A673 (cell line): ENCODE data around the gene VASH2. TPM values are rescaled to one million over a fixed set of nuclear protein-coding genes. Genes with fewer than 3 reads are reported as not detected.
"Not testable (repeated sequence)": the region's sequence is repeated elsewhere in the genome, so short reads cannot be mapped to it uniquely, and the experiment has no call there.

Experiments
- BruUV-seq: library from RNA; stranded (reverse); fragments of 400-500 nt; replicated peaks from 2 replicates; lab custom pipeline; 2021; lab: Mats Ljungman, UMichigan
- CTCF ChIA-PET: fragments of 300-600 bp; sonication (Branson Sonifier 250); formaldehyde crosslinking; loops from one replicate; lab custom pipeline; 2022; ENCODE audit warnings: antibody characterized with exemption; lab: Charles Lee
- POLR2A ChIA-PET: fragments of 300-600 bp; sonication (Branson Sonifier 250); formaldehyde crosslinking; loops from one replicate; lab custom pipeline; 2022; ENCODE audit warnings: antibody characterized with exemption; ENCODE audit not compliant: low non-redundant PET; lab: Charles Lee
- DNase-seq: peaks from one replicate; pipeline ENCODE4 v3.0.0-alpha.2; 2015; ENCODE audit warnings: low spot score
- H3K27ac ChIP-seq: fragments of 200-600 bp; sonication (generic); 2 replicates; pipeline ENCODE4 v1.5.1; 2016; ENCODE audit warnings: mixed run types, low read depth, mild to moderate bottlenecking, mixed read lengths, antibody characterized with exemption, low read length; ENCODE audit not compliant: poor library complexity, severe bottlenecking
- H3K27me3 ChIP-seq: fragments of 200-600 bp; sonication (generic); replicated peaks from 2 replicates; pipeline ENCODE4 v1.6.1; 2017; ENCODE audit warnings: mixed run types, low read depth, mild to moderate bottlenecking, mixed read lengths, antibody characterized with exemption, low read length; ENCODE audit not compliant: insufficient read depth, poor library complexity
- H3K36me3 ChIP-seq: fragments of 200-600 bp; sonication (generic); 2 replicates; pipeline ENCODE4 v1.6.1; 2016; ENCODE audit warnings: mixed run types, mild to moderate bottlenecking, mixed read lengths, antibody characterized with exemption, low read length; ENCODE audit not compliant: insufficient read depth, poor library complexity, severe bottlenecking
- H3K4me1 ChIP-seq: fragments of 200-600 bp; sonication (generic); 2 replicates; pipeline ENCODE4 v1.6.1; 2017; ENCODE audit warnings: mixed run types, mild to moderate bottlenecking, mixed read lengths, antibody characterized with exemption, low read length; ENCODE audit not compliant: insufficient read depth, poor library complexity, severe bottlenecking
- H3K4me3 ChIP-seq: fragments of 200-600 bp; sonication (generic); 2 replicates; pipeline ENCODE4 v1.5.1; 2016; ENCODE audit warnings: low read depth, mixed run types, mild to moderate bottlenecking, mixed read lengths, low read length; ENCODE audit not compliant: poor library complexity, severe bottlenecking
- H3K9me3 ChIP-seq: fragments of 200-600 bp; sonication (generic); 2 replicates; pipeline ENCODE4 v1.6.1; 2016; ENCODE audit warnings: mixed run types, low read depth, mild to moderate bottlenecking, mixed read lengths, antibody characterized with exemption, low read length; ENCODE audit not compliant: poor library complexity, severe bottlenecking
- EZH2 ChIP-seq: fragments of 200-600 bp; sonication (generic); IDR thresholded peaks from 2 replicates; pipeline ENCODE4 v1.6.1; 2017; ENCODE audit warnings: borderline replicate concordance, low read depth, mild to moderate bottlenecking, mixed read lengths, antibody characterized with exemption, low read length; ENCODE audit not compliant: poor library complexity, severe bottlenecking
- intact Hi-C: fragments of 100-400 bp; cut with micrococcal nuclease; formaldehyde crosslinking; loops from one replicate; pipeline ENCODE4 v1.10.0; 2022; ENCODE audit not compliant: unreplicated experiment
- total RNA-seq: library from RNA; stranded (reverse); gene quantifications from 2 replicates; pipeline ENCODE4 v1.2.3, GENCODE V29; 2021
- TF ChIP-seq, protein P1 (sequence below): fragments of 300-800, 200-600 bp; sonication (generic); conservative IDR thresholded peaks from 2 replicates; pipeline ENCODE4 v1.5.1; 2017; ENCODE audit warnings: low read depth, mild to moderate bottlenecking, antibody characterized with exemption, low read length, moderate library complexity, mixed read lengths

Gene VASH2
- total RNA-seq, 1 experiment from 2014 or later, result 2.7 TPM

GRCh38 chr1:213019450-213019849, 69.1 kb downstream of the VASH2 start:
- H3K4me3 ChIP-seq, result no peak overlapping the region
- TF ChIP-seq, protein P1, sequence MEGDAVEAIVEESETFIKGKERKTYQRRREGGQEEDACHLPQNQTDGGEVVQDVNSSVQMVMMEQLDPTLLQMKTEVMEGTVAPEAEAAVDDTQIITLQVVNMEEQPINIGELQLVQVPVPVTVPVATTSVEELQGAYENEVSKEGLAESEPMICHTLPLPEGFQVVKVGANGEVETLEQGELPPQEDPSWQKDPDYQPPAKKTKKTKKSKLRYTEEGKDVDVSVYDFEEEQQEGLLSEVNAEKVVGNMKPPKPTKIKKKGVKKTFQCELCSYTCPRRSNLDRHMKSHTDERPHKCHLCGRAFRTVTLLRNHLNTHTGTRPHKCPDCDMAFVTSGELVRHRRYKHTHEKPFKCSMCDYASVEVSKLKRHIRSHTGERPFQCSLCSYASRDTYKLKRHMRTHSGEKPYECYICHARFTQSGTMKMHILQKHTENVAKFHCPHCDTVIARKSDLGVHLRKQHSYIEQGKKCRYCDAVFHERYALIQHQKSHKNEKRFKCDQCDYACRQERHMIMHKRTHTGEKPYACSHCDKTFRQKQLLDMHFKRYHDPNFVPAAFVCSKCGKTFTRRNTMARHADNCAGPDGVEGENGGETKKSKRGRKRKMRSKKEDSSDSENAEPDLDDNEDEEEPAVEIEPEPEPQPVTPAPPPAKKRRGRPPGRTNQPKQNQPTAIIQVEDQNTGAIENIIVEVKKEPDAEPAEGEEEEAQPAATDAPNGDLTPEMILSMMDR, result no peak
- TF ChIP-seq EZH2, result no peak
- H3K27me3 ChIP-seq, result peaks cover 12% of the 10 kb centered on the region
- H3K27ac ChIP-seq, result no peak overlapping the region
- no peak for DNase-seq
- H3K36me3 ChIP-seq, result no peaks in the 10 kb centered on the region
- ChIA-PET CTCF (no interaction called here), POLR2A (no interaction called here)
- BruUV-seq, result no TSS peak
- peaks cover 3% of the 10 kb centered on the region for H3K4me1 ChIP-seq
- no peaks in the 10 kb centered on the region for H3K9me3 ChIP-seq
- intact Hi-C loops, result no loop called here

GRCh38 chr1:213020016-213020415, 69.7 kb downstream of the VASH2 start:
- Histone ChIP-seq H3K9me3 (no peaks in the 10 kb centered on the region), H3K4me3 (no peak overlapping the region), H3K27ac (no peak overlapping the region), H3K36me3 (no peaks in the 10 kb centered on the region), H3K4me1 (no peaks in the 10 kb centered on the region), H3K27me3 (peaks cover 12% of the 10 kb centered on the region)
- BruUV-seq, result no TSS peak
- POLR2A ChIA-PET, result no interaction called here
- CTCF ChIA-PET, result no interaction called here
- intact Hi-C loops, result no loop called here
- TF ChIP-seq, protein P1, result no peak
- TF ChIP-seq EZH2, result no peak
- DNase-seq, result no peak

DNA sequence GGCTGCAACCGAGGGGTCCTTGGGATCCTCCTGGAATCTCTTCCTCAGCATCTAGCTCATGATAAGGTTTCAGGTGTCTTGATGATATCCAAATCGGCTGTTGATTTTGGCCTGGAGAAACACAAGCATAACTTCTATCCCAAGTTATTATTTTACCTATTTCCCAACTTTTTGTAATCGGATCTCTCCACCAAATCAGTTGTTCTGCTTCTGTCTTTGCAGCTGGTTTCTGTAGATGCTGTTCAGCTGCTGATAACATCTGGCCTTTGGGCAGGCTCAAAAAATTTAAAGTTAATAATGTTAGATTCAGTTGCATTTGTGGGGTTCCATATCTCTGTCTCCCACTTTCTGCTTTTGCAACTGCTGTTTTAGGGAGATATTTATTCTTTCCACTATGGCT, 76.7 kb downstream of the VASH2 start:
- DNase-seq, BruUV-seq: not testable (repeated sequence)

DNA sequence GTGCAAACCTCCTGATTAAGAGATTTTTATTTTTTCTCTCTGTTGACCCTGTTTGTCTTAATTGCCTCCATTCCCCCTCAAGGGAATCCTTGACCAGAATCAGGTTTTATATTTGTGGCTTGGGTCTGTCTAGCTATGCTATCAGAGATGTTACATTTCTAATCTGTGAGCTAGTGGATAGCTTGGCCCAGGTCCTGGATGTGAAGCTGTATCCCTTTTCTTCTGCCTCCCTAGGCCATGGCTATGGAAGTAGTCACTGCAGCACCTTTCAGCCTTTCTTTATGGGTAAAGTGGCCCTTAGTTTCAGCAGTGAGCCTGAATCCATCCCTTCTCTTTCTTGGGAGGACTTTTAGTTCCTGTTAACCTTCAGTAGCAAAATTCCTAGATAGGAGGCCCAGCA, 82.3 kb downstream of the VASH2 start:
- Histone ChIP-seq H3K4me3 (no peak overlapping the region), H3K36me3 (no peaks in the 10 kb centered on the region), H3K27ac (no peak overlapping the region), H3K4me1 (no peaks in the 10 kb centered on the region), H3K9me3 (peaks cover 4% of the 10 kb centered on the region), H3K27me3 (peaks cover 26% of the 10 kb centered on the region)
- POLR2A ChIA-PET, result no interaction called here
- CTCF ChIA-PET, result no interaction called here
- intact Hi-C loops, result no loop called here
- TF ChIP-seq EZH2, result no peak
- TF ChIP-seq, protein P1, result no peak
- no peak for DNase-seq
- BruUV-seq, result no TSS peak

More for the DNA sequence above, 76.7 kb downstream of the VASH2 start:
- H3K4me1 ChIP-seq, H3K4me3 ChIP-seq, H3K36me3 ChIP-seq, POLR2A ChIA-PET, CTCF ChIA-PET, H3K9me3 ChIP-seq, H3K27ac ChIP-seq, intact Hi-C loops: not testable (repeated sequence)
- peaks cover 38% of the 10 kb centered on the region for H3K27me3 ChIP-seq
